ENCODE data around the gene ZNF574.

The ZNF574 gene

GRCh38 chr19:42089772-42090171 is 13.8 kb downstream of the ZNF574 start:
- DNase-seq (ENCODE audit: low read depth), result no peak

GRCh38 chr19:42090672-42091071 is 14.7 kb downstream of the ZNF574 start:
- no peak overlapping the region for H3K4me3 ChIP-seq (ENCODE audit: low read length)
- TF ChIP-seq CTCF (IDR thresholded peaks at IDR 0.05; ENCODE audit: insufficient read depth, low read depth, low read length, missing control alignments), result no peak
- no peak for DNase-seq (ENCODE audit: low read depth)

More at GRCh38 chr19:42089772-42090171, 13.8 kb downstream of the ZNF574 start:
- H3K4me3 ChIP-seq (ENCODE audit: low read length), result no peak overlapping the region
- no peak for TF ChIP-seq CTCF (IDR thresholded peaks at IDR 0.05; ENCODE audit: insufficient read depth, low read depth, low read length, missing control alignments)

- no peak for TF ChIP-seq CTCF (IDR thresholded peaks at IDR 0.05; ENCODE audit: insufficient read depth, low read depth, low read length, missing control alignments)
- DNase-seq (ENCODE audit: low read depth), result no peak
- H3K4me3 ChIP-seq (ENCODE audit: low read length), result no peak overlapping the region
These were observed 15.3 kb downstream of the ZNF574 start for GRCh38 chr19:42091300-42091699.

GRCh38 chr19:42091742-42092141 is 15.8 kb downstream of the ZNF574 start:
- DNase-seq (ENCODE audit: low read depth), result peak; percentile 82
- TF ChIP-seq CTCF (IDR thresholded peaks at IDR 0.05; ENCODE audit: insufficient read depth, low read depth, low read length, missing control alignments), result no peak
- no peak overlapping the region for H3K4me3 ChIP-seq (ENCODE audit: low read length)

- H3K4me3 ChIP-seq (ENCODE audit: low read length), result no peak overlapping the region
- peak; percentile 84 for TF ChIP-seq CTCF (IDR thresholded peaks at IDR 0.05; ENCODE audit: insufficient read depth, low read depth, low read length, missing control alignments)
- peak; percentile 54 for DNase-seq (ENCODE audit: low read depth)
These were observed 16.4 kb downstream of the ZNF574 start for GRCh38 chr19:42092350-42092749.

GRCh38 chr19:42093505-42093904 is 17.5 kb downstream of the ZNF574 start:
- no peak for TF ChIP-seq CTCF (IDR thresholded peaks at IDR 0.05; ENCODE audit: insufficient read depth, low read depth, low read length, missing control alignments)
- no peak for DNase-seq (ENCODE audit: low read depth)
- H3K4me3 ChIP-seq (ENCODE audit: low read length), result no peak overlapping the region

GRCh38 chr19:42093926-42094325 is 18.0 kb downstream of the ZNF574 start:
- H3K4me3 ChIP-seq (ENCODE audit: low read length), result no peak overlapping the region
- no peak for DNase-seq (ENCODE audit: low read depth)
- TF ChIP-seq CTCF (IDR thresholded peaks at IDR 0.05; ENCODE audit: insufficient read depth, low read depth, low read length, missing control alignments), result no peak

Data from epithelial cell of esophagus (primary cell).